ENCODE data around the gene NTRK1. TPM values are rescaled to one million over a fixed set of nuclear protein-coding genes. Genes with fewer than 3 reads are reported as not detected.

NTRK1 gene
- polyA plus RNA-seq, 6 donors from 2014 or later: not detected

- H3K4me1 Mint-ChIP-seq: peaks cover 0 to 5% (median 0%) of the 10 kb centered on the region in 3 donors
- H3K9me3 Mint-ChIP-seq: no peaks in the 10 kb centered on the region
- no peak overlapping the region for H3K4me3 Mint-ChIP-seq
- no peaks in the 10 kb centered on the region for H3K36me3 Mint-ChIP-seq
- H3K27ac Mint-ChIP-seq: peak overlapping the region in 1 of 6 donors; percentile 28
- DNase-seq (no peak), ATAC-seq (ENCODE audit: low read depth in 2 of 2) (no peak)
- peaks cover 14 to 68% (median 62%) of the 10 kb centered on the region in 3 donors for H3K27me3 Mint-ChIP-seq
These were observed 40.9 kb downstream of the NTRK1 start for GRCh38 chr1:156901590-156901900.

GRCh38 chr1:156901966-156902915, 41.6 kb downstream of the NTRK1 start:
- no peak for ATAC-seq (ENCODE audit: low read depth in 2 of 2)
- H3K9me3 Mint-ChIP-seq: no peaks in the 10 kb centered on the region
- DNase-seq: no peak
- no peaks in the 10 kb centered on the region for H3K36me3 Mint-ChIP-seq
- H3K27ac Mint-ChIP-seq: peak overlapping the region in 1 of 6 donors; percentile 44
- H3K4me1 Mint-ChIP-seq: peaks cover 0 to 5% (median 0%) of the 10 kb centered on the region in 3 donors
- peaks cover 19 to 68% (median 61%) of the 10 kb centered on the region in 3 donors for H3K27me3 Mint-ChIP-seq
- no peak overlapping the region for H3K4me3 Mint-ChIP-seq

GRCh38 chr1:156903328-156904091, 42.8 kb downstream of the NTRK1 start:
- DNase-seq: no peak
- no peak overlapping the region for H3K27ac Mint-ChIP-seq
- H3K27me3 Mint-ChIP-seq: peaks cover 16 to 60% (median 56%) of the 10 kb centered on the region in 3 donors
- ATAC-seq (ENCODE audit: low read depth in 2 of 2): no peak
- no peaks in the 10 kb centered on the region for H3K36me3 Mint-ChIP-seq
- H3K4me1 Mint-ChIP-seq: peaks cover 0 to 2% (median 0%) of the 10 kb centered on the region in 3 donors
- no peaks in the 10 kb centered on the region for H3K9me3 Mint-ChIP-seq
- peak overlapping the region in 1 of 8 donors; percentile 43 for H3K4me3 Mint-ChIP-seq

- H3K27ac Mint-ChIP-seq: no peak overlapping the region
- H3K4me3 Mint-ChIP-seq: peak overlapping the region in 1 of 8 donors; percentile 43
- no peak for DNase-seq
- no peaks in the 10 kb centered on the region for H3K9me3 Mint-ChIP-seq
- no peak for ATAC-seq (ENCODE audit: low read depth in 2 of 2)
- no peaks in the 10 kb centered on the region for H3K4me1 Mint-ChIP-seq
- H3K36me3 Mint-ChIP-seq: no peaks in the 10 kb centered on the region
- H3K27me3 Mint-ChIP-seq: peaks cover 14 to 51% (median 50%) of the 10 kb centered on the region in 3 donors
These were observed 43.7 kb downstream of the NTRK1 start for GRCh38 chr1:156904187-156904959.

- H3K27me3 Mint-ChIP-seq: peaks cover 14 to 52% (median 44%) of the 10 kb centered on the region in 3 donors
- H3K9me3 Mint-ChIP-seq: no peaks in the 10 kb centered on the region
- DNase-seq (no peak), ATAC-seq (ENCODE audit: low read depth in 2 of 2) (no peak)
- no peak overlapping the region for H3K4me3 Mint-ChIP-seq
- peaks cover 0 to under 1% (median 0%) of the 10 kb centered on the region in 3 donors for H3K4me1 Mint-ChIP-seq
- no peak overlapping the region for H3K27ac Mint-ChIP-seq
- H3K36me3 Mint-ChIP-seq: no peaks in the 10 kb centered on the region
These were observed 44.5 kb downstream of the NTRK1 start for GRCh38 chr1:156905176-156905575.

GRCh38 chr1:156905651-156906050, 45.0 kb downstream of the NTRK1 start:
- Mint-ChIP-seq H3K4me1 (peaks cover 0 to 5% (median 0%) of the 10 kb centered on the region in 3 donors), H3K27ac (no peak overlapping the region), H3K4me3 (no peak overlapping the region), H3K27me3 (peaks cover 14 to 57% (median 40%) of the 10 kb centered on the region in 3 donors), H3K9me3 (no peaks in the 10 kb centered on the region), H3K36me3 (no peaks in the 10 kb centered on the region)
- no peak for ATAC-seq (ENCODE audit: low read depth in 2 of 2)
- no peak for DNase-seq

GRCh38 chr1:156906206-156906906, 45.7 kb downstream of the NTRK1 start:
- Mint-ChIP-seq H3K4me3 (no peak overlapping the region), H3K27me3 (peaks cover 14 to 60% (median 34%) of the 10 kb centered on the region in 3 donors), H3K4me1 (peaks cover 0 to 5% (median 0%) of the 10 kb centered on the region in 3 donors), H3K9me3 (no peaks in the 10 kb centered on the region), H3K27ac (no peak overlapping the region), H3K36me3 (no peaks in the 10 kb centered on the region)
- DNase-seq (no peak), ATAC-seq (ENCODE audit: low read depth in 2 of 2) (no peak)

GRCh38 chr1:156908541-156908940, 47.9 kb downstream of the NTRK1 start:
- DNase-seq (no peak), ATAC-seq (ENCODE audit: low read depth in 2 of 2) (no peak)
- Mint-ChIP-seq H3K27me3 (peaks cover 18 to 42% (median 34%) of the 10 kb centered on the region in 3 donors), H3K4me1 (peaks cover 0 to 5% (median 0%) of the 10 kb centered on the region in 3 donors), H3K36me3 (no peaks in the 10 kb centered on the region), H3K4me3 (no peak overlapping the region), H3K27ac (no peak overlapping the region), H3K9me3 (no peaks in the 10 kb centered on the region)

- H3K36me3 Mint-ChIP-seq: no peaks in the 10 kb centered on the region
- H3K9me3 Mint-ChIP-seq: no peaks in the 10 kb centered on the region
- H3K27me3 Mint-ChIP-seq: peaks cover 16 to 42% (median 38%) of the 10 kb centered on the region in 3 donors
- H3K4me1 Mint-ChIP-seq: peaks cover 0 to 5% (median 0%) of the 10 kb centered on the region in 3 donors
- H3K27ac Mint-ChIP-seq: no peak overlapping the region
- no peak overlapping the region for H3K4me3 Mint-ChIP-seq
- no peak for ATAC-seq (ENCODE audit: low read depth in 2 of 2)
- no peak for DNase-seq
These were observed 48.3 kb downstream of the NTRK1 start for GRCh38 chr1:156908955-156909354.

GRCh38 chr1:156909671-156910070, 49.0 kb downstream of the NTRK1 start:
- Mint-ChIP-seq H3K9me3 (no peaks in the 10 kb centered on the region), H3K27me3 (peaks cover 14 to 49% (median 45%) of the 10 kb centered on the region in 3 donors), H3K36me3 (no peaks in the 10 kb centered on the region), H3K4me1 (peaks cover 0 to 5% (median 0%) of the 10 kb centered on the region in 3 donors), H3K4me3 (no peak overlapping the region), H3K27ac (no peak overlapping the region)
- ATAC-seq (ENCODE audit: low read depth in 2 of 2): no peak
- no peak for DNase-seq

- peaks cover 0 to 5% (median 0%) of the 10 kb centered on the region in 3 donors for H3K4me1 Mint-ChIP-seq
- no peaks in the 10 kb centered on the region for H3K9me3 Mint-ChIP-seq
- H3K27ac Mint-ChIP-seq: no peak overlapping the region
- H3K36me3 Mint-ChIP-seq: no peaks in the 10 kb centered on the region
- peaks cover 14 to 53% (median 51%) of the 10 kb centered on the region in 3 donors for H3K27me3 Mint-ChIP-seq
- DNase-seq (no peak), ATAC-seq (ENCODE audit: low read depth in 2 of 2) (peak in 1 of 2 donors; percentile 30)
- H3K4me3 Mint-ChIP-seq: no peak overlapping the region
These were observed 49.7 kb downstream of the NTRK1 start for GRCh38 chr1:156910309-156910782.

- Mint-ChIP-seq H3K36me3 (no peaks in the 10 kb centered on the region), H3K4me1 (peaks cover 0 to 5% (median 0%) of the 10 kb centered on the region in 3 donors), H3K27ac (no peak overlapping the region), H3K27me3 (peaks cover 20 to 58% (median 55%) of the 10 kb centered on the region in 3 donors), H3K9me3 (peaks cover 0 to 3% (median 0%) of the 10 kb centered on the region in 7 donors), H3K4me3 (no peak overlapping the region)
- ATAC-seq (ENCODE audit: low read depth in 2 of 2): no peak
- no peak for DNase-seq
These were observed 51.1 kb downstream of the NTRK1 start for GRCh38 chr1:156911577-156912298.

Measured in naive B cell (primary cell).